NCI-H510A treated with DMSO at 0.1 percent for 48 hours (cell line): ENCODE data around the gene RRP9.
A peak's percentile ranks its signal among the peaks of the same experiment; 100 is the strongest.
"Not testable (repeated sequence)": the region's sequence is repeated elsewhere in the genome, so short reads cannot be mapped to it uniquely, and the experiment has no call there.

Experiments used
- DNase-seq: peaks from one replicate; lab custom pipeline; 2025; lab: John Stamatoyannopoulos, UW

RRP9 gene

GRCh38 chr3:51941798-51942602 lies at the start of gene RRP9, which contains the start of gene PARP3:
Gene RRP9, minus strand, starts transcription at chr3:51941904. Its CDS starts 37 bp downstream, at chr3:51941867.
Gene PARP3, plus strand, starts transcription at chr3:51942363. Its CDS starts 993 bp downstream, at chr3:51943356.
- peak; percentile 97 for DNase-seq

GRCh38 chr3:51990501-51990971 lies 48.8 kb upstream of the RRP9 start:
- DNase-seq, result not testable (repeated sequence)

- DNase-seq, result no peak
These were observed 46.8 kb upstream of the RRP9 start for GRCh38 chr3:51988286-51989146.

GRCh38 chr3:51987568-51987967 lies 45.9 kb upstream of the RRP9 start:
- no peak for DNase-seq

GRCh38 chr3:51986010-51986947 lies 44.6 kb upstream of the RRP9 start:
- no peak for DNase-seq

- no peak for DNase-seq
These were observed 43.4 kb upstream of the RRP9 start for GRCh38 chr3:51985063-51985462.

- no peak for DNase-seq
These were observed 42.6 kb upstream of the RRP9 start for GRCh38 chr3:51984269-51984647.

GRCh38 chr3:51983578-51984268 lies 42.0 kb upstream of the RRP9 start:
- DNase-seq, result no peak

- DNase-seq, result peak; percentile 63
These were observed 41.3 kb upstream of the RRP9 start, which contains the start of gene ACY1 for GRCh38 chr3:51982838-51983577. Gene ACY1, plus strand, starts transcription at chr3:51983535. Its CDS starts 530 bp downstream, at chr3:51984065.

GRCh38 chr3:51982352-51982837 lies 40.7 kb upstream of the RRP9 start:
- DNase-seq, result peak; percentile 62

- no peak for DNase-seq
These were observed 38.5 kb upstream of the RRP9 start for GRCh38 chr3:51980253-51980652.

GRCh38 chr3:51978143-51978502 lies 36.4 kb upstream of the RRP9 start:
- DNase-seq, result no peak

GRCh38 chr3:51977446-51978142 lies 35.9 kb upstream of the RRP9 start:
- no peak for DNase-seq

- DNase-seq, result no peak
These were observed 34.3 kb upstream of the RRP9 start for GRCh38 chr3:51975852-51976549.

GRCh38 chr3:51974963-51975851 lies 33.5 kb upstream of the RRP9 start, which contains the start of gene ABHD14A:
Gene ABHD14A, plus strand, starts transcription at chr3:51975064. Its CDS starts 72 bp downstream, at chr3:51975136.
- peak; percentile 26 for DNase-seq

GRCh38 chr3:51974277-51974962 lies 32.7 kb upstream of the RRP9 start:
- DNase-seq, result no peak

- DNase-seq, result no peak
These were observed 29.6 kb upstream of the RRP9 start for GRCh38 chr3:51971350-51971749.
